Left renal cortex interstitium (tissue), 4 donors: ENCODE measurements around the gene SPECC1. TPM values are rescaled to one million over a fixed set of nuclear protein-coding genes. Genes with fewer than 3 reads are reported as not detected.
"Not testable (repeated sequence)": the region's sequence is repeated elsewhere in the genome, so short reads cannot be mapped to it uniquely, and the experiment has no call there.

Source experiments
- DNase-seq, 4 donors: peaks; one replicate each; pipeline ENCODE4 v3.0.0-alpha.2; 2013; ENCODE audit warnings: low read depth in 4 of 4, low spot score in 2 of 4, missing footprints in 1 of 4
- polyA plus RNA-seq, 4 donors: library from polyadenylated mRNA; unstranded; fragments of 120-200 nt; gene quantifications; one replicate each; pipeline ENCODE4 v1.2.1, GENCODE V29; 2013; ENCODE audit not compliant: insufficient read length in 4 of 4

The SPECC1 gene
- polyA plus RNA-seq, 4 donors = 10.5 to 20.0 (median 14.4) TPM

GRCh38 chr17:20284022-20284421 lies 274.9 kb downstream of the SPECC1 start:
- DNase-seq = no peak

- DNase-seq = no peak
Observed at GRCh38 chr17:20284570-20285295, 275.6 kb downstream of the SPECC1 start.

DNA sequence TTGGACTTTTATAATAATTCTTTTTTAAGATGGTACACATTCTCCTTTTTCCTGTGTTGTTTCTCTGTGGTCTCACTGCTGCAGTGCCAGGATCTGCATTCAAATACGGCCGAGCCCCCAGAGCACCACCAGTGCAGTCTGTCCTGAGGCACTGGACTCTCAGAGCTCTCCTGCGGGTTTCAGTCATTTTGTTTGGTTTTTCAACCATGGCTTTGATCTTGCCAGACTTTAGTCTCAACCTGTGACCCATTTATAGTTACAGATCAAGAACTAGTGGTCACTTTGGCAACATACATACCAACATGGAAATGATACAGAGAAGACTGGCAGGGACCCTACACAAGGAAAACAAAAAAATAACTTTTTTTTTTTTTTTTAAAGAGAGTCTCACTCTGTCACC lies 280.8 kb downstream of the SPECC1 start:
- DNase-seq = no peak

- DNase-seq = no peak
Observed at GRCh38 chr17:20291853-20292252, 282.7 kb downstream of the SPECC1 start.

GRCh38 chr17:20293501-20293900 lies 284.3 kb downstream of the SPECC1 start:
- no peak for DNase-seq

DNA sequence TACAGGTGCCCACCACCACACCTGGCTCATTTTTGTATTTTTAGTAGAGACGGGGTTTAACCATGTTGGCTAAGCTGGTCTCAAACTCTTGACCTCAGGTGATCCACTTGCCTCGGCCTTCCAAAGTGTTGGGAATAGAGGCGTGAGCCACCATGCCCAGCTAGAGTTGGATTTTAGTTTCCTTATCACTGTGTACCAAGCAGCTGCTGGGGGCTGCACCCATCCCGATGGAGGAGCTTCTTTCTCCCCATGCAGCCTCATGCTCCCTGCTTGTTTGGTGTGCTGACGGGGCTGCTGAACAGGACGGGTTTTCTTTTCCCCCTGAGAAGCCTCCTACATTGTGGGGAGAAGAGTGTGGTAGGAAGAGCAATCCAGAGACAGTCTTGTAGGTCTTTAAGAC lies 285.0 kb downstream of the SPECC1 start:
- DNase-seq = no peak

DNA sequence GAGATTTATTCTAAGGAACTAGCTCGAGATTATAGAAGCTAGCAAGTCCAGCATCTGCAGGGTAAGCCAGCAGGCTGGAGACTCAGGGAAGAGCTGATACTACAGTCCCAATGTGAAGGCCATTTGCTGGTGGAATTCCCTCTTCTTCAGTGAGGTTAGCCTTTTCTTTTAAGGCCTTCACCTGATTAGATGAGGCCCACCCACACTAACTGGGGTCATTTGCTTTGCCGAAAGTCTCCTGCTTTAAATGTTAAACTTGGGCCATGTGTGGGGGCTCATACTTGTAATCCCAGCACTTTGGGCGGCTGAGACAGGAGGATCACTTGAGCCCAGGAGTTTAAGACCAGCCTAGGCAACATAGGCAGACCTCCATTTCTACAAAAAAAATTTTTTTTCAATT lies 289.9 kb downstream of the SPECC1 start:
- DNase-seq = no peak

GRCh38 chr17:20300436-20300934 lies 291.3 kb downstream of the SPECC1 start:
- no peak for DNase-seq

- no peak for DNase-seq
Observed at GRCh38 chr17:20302246-20302917, 293.2 kb downstream of the SPECC1 start.

- no peak for DNase-seq
Observed at GRCh38 chr17:20304961-20305360, 295.8 kb downstream of the SPECC1 start.

DNA sequence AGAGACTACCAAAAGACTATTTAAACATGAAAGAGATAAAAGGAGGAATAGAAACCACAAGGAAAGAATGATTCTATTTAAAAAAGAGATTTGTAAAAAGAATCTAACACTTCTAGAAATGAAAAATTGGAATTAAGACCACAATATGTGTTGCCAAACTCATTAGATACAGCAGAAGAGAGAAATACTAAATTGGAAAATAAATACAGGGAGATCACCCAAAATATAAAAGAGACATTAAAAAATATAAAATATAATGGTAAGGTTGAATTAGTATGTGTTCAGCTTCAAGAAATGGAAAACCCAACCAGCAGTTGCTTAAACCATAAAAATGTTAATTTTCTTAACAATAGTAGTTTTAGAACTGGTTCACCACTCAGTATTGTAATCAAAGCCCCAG lies 297.8 kb downstream of the SPECC1 start:
- DNase-seq = no peak

- no peak for DNase-seq
Observed at GRCh38 chr17:20307326-20307910, 298.3 kb downstream of the SPECC1 start.

DNA sequence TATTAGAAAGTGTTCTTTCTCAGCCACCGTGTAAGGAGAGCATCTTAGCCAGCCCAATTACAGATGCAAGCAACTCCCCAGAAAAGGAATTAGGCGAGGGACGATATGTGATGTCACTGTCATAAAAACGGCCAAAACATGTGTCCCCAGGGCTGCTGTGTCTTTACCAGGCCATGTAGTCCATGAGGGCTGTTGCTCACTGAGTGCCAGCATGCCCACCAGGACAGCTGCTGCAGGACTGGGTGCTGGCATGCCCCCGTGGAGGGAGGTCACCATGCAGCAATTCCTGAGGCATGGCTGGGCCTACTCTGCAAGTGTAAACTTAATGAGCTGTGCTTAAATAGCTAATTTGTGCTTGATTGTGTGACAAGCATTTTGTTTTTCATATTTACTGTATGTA lies 301.3 kb downstream of the SPECC1 start:
- no peak for DNase-seq

DNA sequence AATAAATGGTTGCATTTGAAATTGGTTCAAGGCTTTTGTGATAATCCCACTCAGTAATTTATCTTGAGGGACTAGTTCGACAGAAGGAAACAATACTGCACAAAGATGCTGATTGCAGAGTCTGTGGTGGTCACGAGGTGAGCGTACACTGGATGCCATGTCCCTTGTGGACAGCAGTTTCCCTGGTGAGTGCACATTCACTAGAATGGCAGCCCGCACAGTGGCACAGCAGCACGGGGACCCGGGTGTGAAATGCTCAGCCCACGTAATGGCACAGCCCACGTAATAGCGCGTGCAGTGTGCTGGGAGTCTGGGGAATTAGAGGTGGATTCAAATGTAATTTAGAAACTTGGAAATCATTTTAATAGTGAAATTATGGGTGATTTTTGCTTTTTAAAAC lies 304.1 kb downstream of the SPECC1 start:
- no peak for DNase-seq

DNA sequence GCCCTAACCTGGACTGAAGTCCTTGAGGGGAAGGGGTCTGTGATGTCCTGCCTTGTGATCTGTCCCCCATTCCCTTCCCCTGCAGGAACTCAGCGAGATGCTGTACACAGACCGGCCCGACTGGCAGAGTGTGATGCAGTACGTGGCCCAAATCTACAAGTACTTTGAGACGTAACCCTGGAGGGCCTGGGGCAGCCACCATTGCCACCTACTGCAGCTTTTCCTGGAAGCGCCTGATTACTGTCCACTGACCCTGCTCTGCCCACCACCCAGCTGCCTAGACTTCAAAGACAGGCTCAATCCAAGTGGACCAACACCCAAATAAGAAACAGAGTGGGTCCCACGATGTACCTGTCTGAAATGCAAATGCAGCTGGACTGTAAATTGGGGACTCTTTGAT lies 304.7 kb downstream of the SPECC1 start:
- DNase-seq = no peak

GRCh38 chr17:20314834-20315233 lies 305.7 kb downstream of the SPECC1 start:
- no peak for DNase-seq

- no peak for DNase-seq
Observed at GRCh38 chr17:20315311-20315710, 306.2 kb downstream of the SPECC1 start.

DNA sequence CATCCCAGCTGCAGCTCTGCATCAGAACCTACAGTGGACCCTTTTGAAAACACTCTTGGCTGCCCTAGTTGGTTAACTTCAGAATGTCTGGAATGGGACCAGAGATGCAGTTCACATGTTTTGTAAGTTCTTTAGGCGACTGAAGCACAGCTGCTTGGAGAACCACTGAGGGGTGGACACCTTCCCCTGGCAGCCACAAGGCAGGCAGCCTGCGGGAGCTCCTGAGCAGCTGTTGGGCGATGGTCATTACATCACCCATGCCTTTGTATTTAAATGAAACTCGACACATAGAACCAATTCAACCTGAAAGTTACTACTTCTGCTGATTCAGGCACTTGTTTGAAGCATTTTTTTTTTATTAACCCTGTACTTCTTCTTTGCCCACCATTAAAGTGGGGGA lies 306.7 kb downstream of the SPECC1 start:
- no peak for DNase-seq

GRCh38 chr17:20320535-20321229 lies 311.5 kb downstream of the SPECC1 start:
- DNase-seq = peak in 2 of 4 donors; percentile 30 to 46

DNA sequence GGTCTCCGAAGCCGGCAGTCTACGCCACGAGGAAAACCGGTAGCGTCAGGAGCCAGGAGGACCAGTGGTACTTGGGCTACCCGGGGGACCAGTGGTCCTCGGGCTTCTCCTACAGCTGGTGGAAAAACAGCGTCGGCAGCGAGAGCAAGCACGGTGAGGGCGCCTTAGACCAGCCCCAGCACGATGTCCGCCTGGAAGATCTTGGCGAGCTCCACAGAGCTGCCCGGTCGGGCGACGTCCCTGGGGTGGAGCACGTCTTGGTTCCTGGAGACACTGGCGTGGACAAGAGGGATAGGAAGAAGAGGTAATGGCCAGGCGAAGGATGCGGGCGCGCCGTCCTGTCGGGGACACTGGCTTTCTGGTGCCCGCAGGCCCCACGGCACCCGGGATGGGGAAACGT lies 312.2 kb downstream of the SPECC1 start:
- not testable (repeated sequence) for DNase-seq

DNA sequence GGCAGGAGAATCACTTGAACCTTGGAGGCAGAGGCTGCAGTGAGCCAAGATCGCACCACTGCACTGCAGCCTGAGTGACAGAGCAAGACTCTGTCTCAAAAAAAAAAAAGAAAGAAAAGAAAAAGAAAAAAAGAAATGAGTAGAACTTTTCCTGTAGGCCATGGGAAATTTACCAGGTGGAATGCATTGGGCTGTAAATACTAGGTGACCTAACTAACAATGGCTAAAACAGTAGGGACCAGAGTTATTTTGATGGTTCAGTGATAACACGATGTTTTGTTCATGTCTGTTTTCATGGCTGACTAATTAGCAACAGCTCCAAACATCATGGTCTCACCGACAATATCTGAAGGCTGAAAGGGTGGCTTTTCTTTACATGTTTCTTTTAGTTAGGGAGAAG lies 318.6 kb downstream of the SPECC1 start:
- DNase-seq = not testable (repeated sequence)
